Measurements from ENCODE around the gene TMSB4X.

The TMSB4X gene

DNA sequence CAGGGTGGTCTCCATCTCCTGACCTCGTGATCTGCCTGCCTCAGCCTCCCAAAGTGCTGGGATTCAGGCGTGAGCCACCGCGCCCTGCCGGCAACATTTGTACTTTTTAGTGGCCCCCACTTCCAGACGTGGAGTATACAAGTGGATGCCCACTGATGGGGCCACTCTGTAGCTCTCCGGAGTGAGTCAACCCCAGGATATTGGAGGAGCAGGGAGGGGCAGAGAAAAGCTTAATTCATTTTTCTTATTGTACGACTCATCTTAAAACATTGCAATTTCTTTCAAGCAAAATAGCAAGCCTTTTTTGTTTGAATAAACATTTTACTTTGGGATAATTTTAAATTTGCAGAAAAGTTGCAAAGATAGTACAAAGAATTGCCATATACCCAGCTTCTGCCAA lies 34.9 kb downstream of the TMSB4X start:
- DNase-seq (ENCODE audit: low read depth in 1 of 2, low spot score in 1 of 2), result no peak
- Histone ChIP-seq H3K27me3 (ENCODE audit: insufficient read depth, poor library complexity, severe bottlenecking) (no peaks in the 10 kb centered on the region), H3K27ac (replicated peaks) (no peak overlapping the region), H3K4me3 (replicated peaks; ENCODE audit: insufficient read depth, low read length) (no peak overlapping the region)
- TF ChIP-seq GABPA (IDR thresholded peaks at IDR 0.05; ENCODE audit: low read depth), result no peak
- TF ChIP-seq, protein P1, sequence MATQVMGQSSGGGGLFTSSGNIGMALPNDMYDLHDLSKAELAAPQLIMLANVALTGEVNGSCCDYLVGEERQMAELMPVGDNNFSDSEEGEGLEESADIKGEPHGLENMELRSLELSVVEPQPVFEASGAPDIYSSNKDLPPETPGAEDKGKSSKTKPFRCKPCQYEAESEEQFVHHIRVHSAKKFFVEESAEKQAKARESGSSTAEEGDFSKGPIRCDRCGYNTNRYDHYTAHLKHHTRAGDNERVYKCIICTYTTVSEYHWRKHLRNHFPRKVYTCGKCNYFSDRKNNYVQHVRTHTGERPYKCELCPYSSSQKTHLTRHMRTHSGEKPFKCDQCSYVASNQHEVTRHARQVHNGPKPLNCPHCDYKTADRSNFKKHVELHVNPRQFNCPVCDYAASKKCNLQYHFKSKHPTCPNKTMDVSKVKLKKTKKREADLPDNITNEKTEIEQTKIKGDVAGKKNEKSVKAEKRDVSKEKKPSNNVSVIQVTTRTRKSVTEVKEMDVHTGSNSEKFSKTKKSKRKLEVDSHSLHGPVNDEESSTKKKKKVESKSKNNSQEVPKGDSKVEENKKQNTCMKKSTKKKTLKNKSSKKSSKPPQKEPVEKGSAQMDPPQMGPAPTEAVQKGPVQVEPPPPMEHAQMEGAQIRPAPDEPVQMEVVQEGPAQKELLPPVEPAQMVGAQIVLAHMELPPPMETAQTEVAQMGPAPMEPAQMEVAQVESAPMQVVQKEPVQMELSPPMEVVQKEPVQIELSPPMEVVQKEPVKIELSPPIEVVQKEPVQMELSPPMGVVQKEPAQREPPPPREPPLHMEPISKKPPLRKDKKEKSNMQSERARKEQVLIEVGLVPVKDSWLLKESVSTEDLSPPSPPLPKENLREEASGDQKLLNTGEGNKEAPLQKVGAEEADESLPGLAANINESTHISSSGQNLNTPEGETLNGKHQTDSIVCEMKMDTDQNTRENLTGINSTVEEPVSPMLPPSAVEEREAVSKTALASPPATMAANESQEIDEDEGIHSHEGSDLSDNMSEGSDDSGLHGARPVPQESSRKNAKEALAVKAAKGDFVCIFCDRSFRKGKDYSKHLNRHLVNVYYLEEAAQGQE (IDR thresholded peaks at IDR 0.05; ENCODE audit: insufficient replicate concordance, low read depth), result no peak
- TF ChIP-seq POLR2AphosphoS5 (IDR thresholded peaks at IDR 0.05; ENCODE audit: low read depth), result no peak
- TF ChIP-seq SPI1 (IDR thresholded peaks at IDR 0.05; ENCODE audit: borderline replicate concordance, low read depth), result no peak
- TF ChIP-seq, protein P2, sequence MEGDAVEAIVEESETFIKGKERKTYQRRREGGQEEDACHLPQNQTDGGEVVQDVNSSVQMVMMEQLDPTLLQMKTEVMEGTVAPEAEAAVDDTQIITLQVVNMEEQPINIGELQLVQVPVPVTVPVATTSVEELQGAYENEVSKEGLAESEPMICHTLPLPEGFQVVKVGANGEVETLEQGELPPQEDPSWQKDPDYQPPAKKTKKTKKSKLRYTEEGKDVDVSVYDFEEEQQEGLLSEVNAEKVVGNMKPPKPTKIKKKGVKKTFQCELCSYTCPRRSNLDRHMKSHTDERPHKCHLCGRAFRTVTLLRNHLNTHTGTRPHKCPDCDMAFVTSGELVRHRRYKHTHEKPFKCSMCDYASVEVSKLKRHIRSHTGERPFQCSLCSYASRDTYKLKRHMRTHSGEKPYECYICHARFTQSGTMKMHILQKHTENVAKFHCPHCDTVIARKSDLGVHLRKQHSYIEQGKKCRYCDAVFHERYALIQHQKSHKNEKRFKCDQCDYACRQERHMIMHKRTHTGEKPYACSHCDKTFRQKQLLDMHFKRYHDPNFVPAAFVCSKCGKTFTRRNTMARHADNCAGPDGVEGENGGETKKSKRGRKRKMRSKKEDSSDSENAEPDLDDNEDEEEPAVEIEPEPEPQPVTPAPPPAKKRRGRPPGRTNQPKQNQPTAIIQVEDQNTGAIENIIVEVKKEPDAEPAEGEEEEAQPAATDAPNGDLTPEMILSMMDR (IDR thresholded peaks at IDR 0.05; ENCODE audit: insufficient read depth, low read length), result no peak

DNA sequence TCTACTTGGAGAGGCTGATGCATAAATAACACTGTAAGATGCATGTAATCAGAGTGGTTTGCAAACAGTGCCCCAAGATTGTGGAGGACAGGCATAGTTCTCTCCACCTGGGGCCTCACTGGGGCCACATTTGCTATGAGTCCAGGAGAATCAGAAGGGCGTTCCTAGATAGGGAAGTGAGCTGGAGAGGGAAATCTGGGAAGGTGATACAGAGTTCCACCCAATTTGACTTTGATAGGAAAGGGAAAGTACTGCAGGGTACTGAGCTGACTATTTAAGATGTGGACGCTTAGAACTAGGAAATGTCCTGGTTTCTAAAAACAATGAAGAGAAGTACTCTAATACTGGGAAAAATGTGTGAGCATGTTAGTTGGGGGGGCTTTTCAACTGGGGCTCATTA lies 35.6 kb downstream of the TMSB4X start:
- DNase-seq (ENCODE audit: low read depth in 1 of 2, low spot score in 1 of 2), result no peak
- no peak overlapping the region for H3K27ac ChIP-seq (replicated peaks)
- no peaks in the 10 kb centered on the region for H3K27me3 ChIP-seq (ENCODE audit: insufficient read depth, poor library complexity, severe bottlenecking)
- TF ChIP-seq SPI1 (IDR thresholded peaks at IDR 0.05; ENCODE audit: borderline replicate concordance, low read depth), result no peak
- TF ChIP-seq POLR2AphosphoS5 (IDR thresholded peaks at IDR 0.05; ENCODE audit: low read depth), result no peak
- no peak for TF ChIP-seq GABPA (IDR thresholded peaks at IDR 0.05; ENCODE audit: low read depth)
- TF ChIP-seq, protein P2 (IDR thresholded peaks at IDR 0.05; ENCODE audit: insufficient read depth, low read length), result no peak
- TF ChIP-seq, protein P1 (IDR thresholded peaks at IDR 0.05; ENCODE audit: insufficient replicate concordance, low read depth), result no peak
- H3K4me3 ChIP-seq (replicated peaks; ENCODE audit: insufficient read depth, low read length), result no peak overlapping the region

- peak; percentile 71; the same call in 1 of the 2 replicates for TF ChIP-seq SPI1 (IDR thresholded peaks at IDR 0.05; ENCODE audit: borderline replicate concordance, low read depth)
- TF ChIP-seq GABPA (IDR thresholded peaks at IDR 0.05; ENCODE audit: low read depth), result 0 out of 2 replicates have a peak, but pooled peaks have one; percentile 25
- no peak for TF ChIP-seq POLR2AphosphoS5 (IDR thresholded peaks at IDR 0.05; ENCODE audit: low read depth)
- TF ChIP-seq, protein P1 (IDR thresholded peaks at IDR 0.05; ENCODE audit: insufficient replicate concordance, low read depth), result no peak
- H3K4me3 ChIP-seq (replicated peaks; ENCODE audit: insufficient read depth, low read length), result no peak overlapping the region
- peak overlapping the region; percentile 85 for H3K27ac ChIP-seq (replicated peaks)
- peak; percentile 94 to 98 for DNase-seq (ENCODE audit: low read depth in 1 of 2, low spot score in 1 of 2)
- H3K27me3 ChIP-seq (ENCODE audit: insufficient read depth, poor library complexity, severe bottlenecking), result no peaks in the 10 kb centered on the region
These were observed 38.6 kb downstream of the TMSB4X start for GRCh38 chrX:13013363-13014110.
